ENCODE results near the gene ROBO2.

ROBO2 gene

GRCh38 chr3:77039606-77040171, at the start of gene ROBO2:
ROBO2 (plus strand) TSS chr3:77040099; CDS start chr3:77040786, 687 bp downstream.
- no peak for FAIRE-seq

- no peak for FAIRE-seq
Observed at GRCh38 chr3:76990606-76991005, 49.3 kb upstream of the ROBO2 start.

GRCh38 chr3:76991165-76991564, 48.7 kb upstream of the ROBO2 start:
- no peak for FAIRE-seq

GRCh38 chr3:76997733-76998132, 42.2 kb upstream of the ROBO2 start:
- no peak for FAIRE-seq

GRCh38 chr3:76998555-76998954, 41.3 kb upstream of the ROBO2 start:
- FAIRE-seq, result no peak

GRCh38 chr3:77001062-77001701, 38.7 kb upstream of the ROBO2 start:
- FAIRE-seq, result no peak

GRCh38 chr3:77014226-77014625, 25.7 kb upstream of the ROBO2 start:
- FAIRE-seq, result no peak

GRCh38 chr3:77025471-77025870, 14.4 kb upstream of the ROBO2 start:
- no peak for FAIRE-seq

- FAIRE-seq, result no peak
Observed at GRCh38 chr3:77026904-77027634, 12.8 kb upstream of the ROBO2 start.

- FAIRE-seq, result no peak
Observed at GRCh38 chr3:77028005-77028404, 11.9 kb upstream of the ROBO2 start.

- peak; percentile 25 for FAIRE-seq
Observed at GRCh38 chr3:77038468-77038929, 1.4 kb upstream of the ROBO2 start.

- no peak for FAIRE-seq
Observed at GRCh38 chr3:77038930-77039605, 831 bp upstream of the ROBO2 start.

GRCh38 chr3:77040216-77040615, 317 bp downstream of the ROBO2 start:
- FAIRE-seq, result no peak

GRCh38 chr3:77040926-77041722, 1.2 kb downstream of the ROBO2 start:
- FAIRE-seq, result no peak

- no peak for FAIRE-seq
Observed at GRCh38 chr3:77041811-77042210, 1.9 kb downstream of the ROBO2 start.

- no peak for FAIRE-seq
Observed at GRCh38 chr3:77042343-77042742, 2.4 kb downstream of the ROBO2 start.

- FAIRE-seq, result no peak
Observed at GRCh38 chr3:77042882-77043281, 3.0 kb downstream of the ROBO2 start.

- no peak for FAIRE-seq
Observed at GRCh38 chr3:77045686-77046085, 5.8 kb downstream of the ROBO2 start.

GRCh38 chr3:77048186-77048585, 8.3 kb downstream of the ROBO2 start:
- FAIRE-seq, result no peak

- FAIRE-seq, result no peak
Observed at GRCh38 chr3:77051591-77051990, 11.7 kb downstream of the ROBO2 start.

GRCh38 chr3:77052051-77052501, 12.2 kb downstream of the ROBO2 start:
- no peak for FAIRE-seq
